HepG2 (cell line): ENCODE measurements around the gene OLFM4. TPM values are rescaled to one million over a fixed set of nuclear protein-coding genes. Genes with fewer than 3 reads are reported as not detected.

ENCODE experiments used
- ATAC-seq: fragments of 200-7000 bp; cut with Tn5 transposase; 3 replicates; pipeline ENCODE4 v1.9.1; 2020; ENCODE audit warnings: mild to moderate bottlenecking, moderate library complexity
- BruUV-seq: library from RNA; stranded (reverse); fragments of 400-500 nt; replicated peaks from 2 replicates; lab custom pipeline; 2021; lab: Mats Ljungman, UMichigan
- CTCF ChIA-PET: fragments of 300-600 bp; formaldehyde crosslinking; extraction: SDS; loops from one replicate; lab custom pipeline; 2021; ENCODE audit warnings: low total read pairs, inconsistent platforms, low intra/inter-chr PET ratio; lab: Yijun Ruan, JAX
- POLR2A ChIA-PET: fragments of 350-600 bp; sonication (Branson Sonifier 250); formaldehyde crosslinking; loops from one replicate; lab custom pipeline; 2020; ENCODE audit warnings: antibody characterized with exemption, inconsistent platforms; lab: Yijun Ruan, JAX
- DNase-seq: peaks from one replicate; pipeline ENCODE4 v3.0.0-alpha.2; 2015; ENCODE audit warnings: low spot score
- FAIRE-seq: peaks from 3 replicates; lab custom pipeline; 2011; peaks lifted over from hg19 to GRCh38; lab: Jason Lieb, UNC
- H2AFZ ChIP-seq: one replicate; pipeline ENCODE4 v1.6.1; 2011; ENCODE audit warnings: low read length, inconsistent platforms
- H3K27ac ChIP-seq: fragments of 300-600 bp; 3 replicates; pipeline ENCODE4 v1.8.0; 2011; ENCODE audit warnings: mixed run types, mild to moderate bottlenecking, mixed read lengths, low read length, inconsistent platforms; ENCODE audit not compliant: insufficient read depth; ENCODE audit errors: extremely low read length
- H3K27me3 ChIP-seq, 2 experiments: fragments of 200-600 bp in 1 of 2; 2 replicates in 1 of 2; 3 replicates in 1 of 2; pipeline versions ENCODE4 v1.6.0 to v1.8.0; 2011; ENCODE audit warnings: low read length in 2 of 2, mild to moderate bottlenecking in 2 of 2, moderate library complexity in 2 of 2, inconsistent platforms in 1 of 2; ENCODE audit not compliant: insufficient read depth in 2 of 2, control insufficient read depth in 1 of 2
- H3K36me3 ChIP-seq, 2 experiments: fragments of 200-600 bp in 1 of 2; replicated peaks in 1 of 2; 2 replicates in 1 of 2; 3 replicates in 1 of 2; pipeline versions ENCODE4 v1.5.1 to v1.8.0; 2011; ENCODE audit warnings: low read length in 2 of 2, inconsistent platforms in 1 of 2; ENCODE audit not compliant: insufficient read depth in 2 of 2, control insufficient read depth in 1 of 2
- H3K4me1 ChIP-seq: 2 replicates; pipeline ENCODE4 v1.5.1; 2012; ENCODE audit warnings: low read length, inconsistent platforms; ENCODE audit not compliant: insufficient read depth
- H3K4me2 ChIP-seq: 2 replicates; pipeline ENCODE4 v1.6.0; 2011; ENCODE audit warnings: low read depth, low read length, inconsistent platforms
- H3K4me3 ChIP-seq, 3 experiments: fragments of 200-600 bp in 1 of 3; sonication (generic), shearing (Covaris generic) in 1 of 3; replicated peaks in 1 of 3; 2 replicates each; pipeline ENCODE4 v1.5.1; 2011 to 2016; ENCODE audit warnings: low read length in 3 of 3, inconsistent platforms in 2 of 3, low read depth in 2 of 3, mild to moderate bottlenecking in 2 of 3, control low read depth in 1 of 3, mixed read lengths in 1 of 3; ENCODE audit not compliant: insufficient read depth in 1 of 3
- H3K79me2 ChIP-seq: one replicate; pipeline ENCODE4 v1.6.1; 2011; ENCODE audit warnings: low read length, inconsistent platforms; ENCODE audit not compliant: insufficient read depth
- H3K9ac ChIP-seq: 2 replicates; pipeline ENCODE4 v1.6.0; 2011; ENCODE audit warnings: mild to moderate bottlenecking, low read depth, low read length, inconsistent platforms; ENCODE audit not compliant: insufficient read depth
- H3K9me3 ChIP-seq: 2 replicates; pipeline ENCODE4 v1.5.1; 2012; ENCODE audit warnings: mild to moderate bottlenecking, low read length
- H4K20me1 ChIP-seq: 2 replicates; pipeline ENCODE4 v1.6.0; 2011; ENCODE audit warnings: inconsistent platforms, mild to moderate bottlenecking, low read length, moderate library complexity; ENCODE audit not compliant: insufficient read depth
- FOXJ3 ChIP-seq: sonication (generic); formaldehyde crosslinking; IDR thresholded peaks from 2 replicates; pipeline ENCODE4 v1.4.0; 2020; ENCODE audit warnings: missing genetic modification reagents, mild to moderate bottlenecking, borderline replicate concordance
- MBD4 ChIP-seq: IDR thresholded peaks from 2 replicates; pipeline ENCODE4 v1.6.1; 2012; ENCODE audit warnings: low read length, inconsistent platforms, borderline replicate concordance
- MED1 ChIP-seq: sonication (generic); formaldehyde crosslinking; IDR thresholded peaks from 2 replicates; pipeline ENCODE4 v1.4.0; 2020; ENCODE audit warnings: missing genetic modification reagents
- MIER2 ChIP-seq: IDR thresholded peaks from 2 replicates; pipeline ENCODE4 v1.6.1; 2016; ENCODE audit warnings: missing biosample characterization, missing genetic modification reagents
- POGZ ChIP-seq: sonication (generic); formaldehyde crosslinking; IDR thresholded peaks from 2 replicates; pipeline ENCODE4 v1.4.0; 2020; ENCODE audit warnings: mild to moderate bottlenecking, missing genetic modification reagents
- PTBP1 ChIP-seq: fragments of 200-400 bp; formaldehyde crosslinking; IDR thresholded peaks from 2 replicates; pipeline ENCODE4 v1.6.1; 2018; ENCODE audit warnings: low read length, low read depth; ENCODE audit not compliant: poor library complexity, severe bottlenecking
- SP2 ChIP-seq: sonication (generic); formaldehyde crosslinking; IDR thresholded peaks from 2 replicates; pipeline ENCODE4 v1.5.1; 2020; ENCODE audit warnings: mild to moderate bottlenecking, missing genetic modification reagents
- THAP9 ChIP-seq: sonication (generic); formaldehyde crosslinking; IDR thresholded peaks from 2 replicates; pipeline ENCODE4; 2020; ENCODE audit warnings: missing genetic modification reagents, mild to moderate bottlenecking, borderline replicate concordance
- ZBTB49 ChIP-seq: sonication (generic); formaldehyde crosslinking; IDR thresholded peaks from 2 replicates; pipeline ENCODE4 v1.4.0; 2020; ENCODE audit warnings: missing genetic modification reagents, borderline replicate concordance
- WGBS: methylation state at CpG from one replicate; pipeline ENCODE4 v1.1.6; 2017; ENCODE audit warnings: low lambda C conversion rate; 5-methylcytosine and 5-hydroxymethylcytosine counted together
- in situ Hi-C: cut with HindIII; loops from 2 replicates; pipeline ENCODE4 v1.10.0; 2017; ENCODE audit warnings: low pct_unique_long_range_greater_than_20kb; ENCODE audit not compliant: extremely low pct_ligation_motif_present
- intact Hi-C: fragments of 100-400 bp; cut with micrococcal nuclease; formaldehyde crosslinking; loops from one replicate; pipeline ENCODE4 v1.10.0; 2022; ENCODE audit not compliant: unreplicated experiment
- polyA plus RNA-seq, 8 experiments: library from polyadenylated mRNA; depleted of rRNA in 3 of 8; stranded (reverse) in 7 of 8; unstranded in 1 of 8; fragments of >200 nt; fragmentation: Illumina TruSeq in 4 of 8; extraction: Trizol in 4 of 8; gene quantifications; 2 replicates each; pipeline versions ENCODE4 v1.2.1 to v1.2.3, GENCODE V29; 2011 to 2016; ENCODE audit warnings: low read depth in 4 of 8, missing spikeins in 1 of 8, mixed read lengths in 1 of 8; ENCODE audit not compliant: insufficient read depth in 1 of 8
- total RNA-seq, 5 experiments: library from RNA; depleted of rRNA; stranded (reverse); fragments of >200 nt; fragmentation: Illumina TruSeq; extraction: Trizol; gene quantifications; 2 replicates each; pipeline ENCODE4 v1.2.3, GENCODE V29; 2016; ENCODE audit warnings: low read depth in 1 of 5

The OLFM4 gene
- total and polyA plus RNA-seq, 2 of the 13 experiments (the other 11 are each of a cell fraction or from before 2014, with no cell fraction given) = not detected

DNA sequence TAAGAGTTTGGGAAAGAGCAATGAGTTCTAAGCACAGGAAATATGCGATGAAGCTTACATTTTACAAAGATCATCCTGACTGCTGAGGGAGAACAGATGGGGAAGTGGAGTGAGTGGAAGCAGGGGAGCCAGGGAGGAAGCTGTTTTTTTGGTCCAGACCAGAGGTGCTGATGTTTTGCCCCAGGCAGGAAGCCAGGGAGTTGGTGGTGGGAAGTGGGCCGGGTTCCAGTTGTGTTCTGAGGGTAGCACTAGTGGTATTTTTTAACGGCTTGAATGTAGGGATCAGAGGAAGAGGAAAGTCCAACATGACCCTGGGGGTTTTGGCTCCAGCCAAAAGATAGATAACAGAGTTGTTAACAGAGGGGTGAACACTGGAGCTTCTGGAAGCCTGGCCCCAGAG lies 20.7 kb upstream of the OLFM4 start (continued):
- no peak for TF ChIP-seq FOXJ3 (CRISPR knock-in tag)
- TF ChIP-seq, all 625 proteins: peak for 0

DNA sequence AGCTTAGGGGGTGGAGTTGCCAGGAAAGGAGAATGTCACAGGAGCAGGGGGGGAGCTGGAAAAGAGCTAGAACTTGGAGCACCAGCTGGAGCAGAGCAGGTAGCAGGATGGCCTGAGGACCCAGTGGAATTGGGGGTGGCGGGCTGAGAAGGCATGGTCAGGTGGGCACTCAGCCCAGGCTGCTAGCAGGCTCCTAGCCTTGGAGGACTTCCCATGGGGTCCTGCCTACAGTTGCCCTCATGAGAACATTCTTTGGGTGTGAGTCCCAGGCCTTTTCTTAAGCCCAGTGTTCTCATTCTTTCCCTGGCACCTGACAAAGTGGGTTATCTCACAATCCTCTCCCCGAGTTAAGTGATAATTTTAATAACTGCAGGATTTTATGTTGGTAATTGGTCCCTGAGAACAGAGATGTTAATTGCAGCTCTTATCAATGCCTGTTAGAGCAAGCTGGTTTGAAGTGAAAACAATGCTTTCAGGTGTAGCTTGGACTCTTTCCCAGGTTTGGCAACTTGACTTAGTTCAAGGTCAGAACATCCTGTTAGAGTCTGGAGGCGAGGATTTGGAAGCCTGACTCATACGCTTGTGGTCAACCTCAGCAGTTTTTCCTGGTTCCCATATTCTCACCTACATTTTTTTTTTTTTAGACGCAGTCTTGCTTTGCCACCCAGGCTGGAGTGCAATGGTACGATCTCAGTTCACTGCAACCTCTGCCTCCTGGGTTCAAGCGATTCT lies 18.1 kb upstream of the OLFM4 start:
- no peaks in the 10 kb centered on the region for H4K20me1 ChIP-seq
- DNase-seq (peak; percentile 4), FAIRE-seq (no peak)
- no peaks in the 10 kb centered on the region for H3K9me3 ChIP-seq
- H3K9ac ChIP-seq = no peak overlapping the region
- no peak overlapping the region for H3K4me2 ChIP-seq
- H3K27ac ChIP-seq = no peak overlapping the region
- H3K27me3 ChIP-seq = no peaks in the 10 kb centered on the region
- CTCF ChIA-PET = no interaction called here
- H3K4me3 ChIP-seq = no peak overlapping the region
- no peak overlapping the region for H2AFZ ChIP-seq
- TF ChIP-seq MIER2 (CRISPR knock-in tag) = no peak
- no peak for TF ChIP-seq PTBP1
- TF ChIP-seq, all 625 proteins: peak for 0
- 0 out of 2 replicates have a peak, but pooled peaks cover 4% of the 10 kb centered on the region for H3K4me1 ChIP-seq
- no peaks in the 10 kb centered on the region for H3K36me3 ChIP-seq
- H3K79me2 ChIP-seq = no peaks in the 10 kb centered on the region
- intact Hi-C loops (no loop called here), in situ Hi-C loops (no loop called here)
- no TSS peak for BruUV-seq
- no peak; the same call in 2 of the 3 replicates for ATAC-seq
- WGBS = 2% methylated on average over 7 of the region's 7 CpGs
- POLR2A ChIA-PET = no interaction called here

DNA sequence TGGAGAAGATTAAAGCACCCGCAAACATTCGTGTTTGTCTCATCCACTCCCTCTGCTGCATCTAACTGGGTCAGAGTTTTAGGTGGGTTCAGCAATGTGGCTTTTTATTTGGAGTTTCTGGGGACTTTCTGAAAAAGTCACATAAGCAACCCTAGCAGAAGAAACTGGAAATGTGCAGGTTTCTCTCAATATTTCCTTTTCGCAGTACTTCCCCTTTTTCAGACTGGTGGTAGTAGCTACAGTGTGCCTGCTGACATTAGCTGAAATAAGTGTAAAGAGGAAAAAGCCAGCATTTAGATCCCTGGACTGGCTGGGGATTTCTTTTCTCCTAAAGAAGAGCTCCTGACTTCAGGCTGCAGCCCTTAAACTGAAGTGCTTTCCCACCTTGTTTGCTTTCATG lies 15.9 kb upstream of the OLFM4 start:
- POLR2A ChIA-PET = no interaction called here
- no peaks in the 10 kb centered on the region for H3K79me2 ChIP-seq
- no peak overlapping the region for H3K27ac ChIP-seq
- CTCF ChIA-PET = no interaction called here
- FAIRE-seq (no peak), DNase-seq (no peak), ATAC-seq (no peak)
- 71% methylated on average over 3 of the region's 3 CpGs for WGBS
- no peak overlapping the region for H3K9ac ChIP-seq
- no TSS peak for BruUV-seq
- no peaks in the 10 kb centered on the region for H3K9me3 ChIP-seq
- H3K4me1 ChIP-seq = 0 out of 2 replicates have a peak, but pooled peaks cover 4% of the 10 kb centered on the region
- no peaks in the 10 kb centered on the region for H4K20me1 ChIP-seq
- no peak overlapping the region for H2AFZ ChIP-seq
- H3K4me3 ChIP-seq = no peak overlapping the region
- no peak overlapping the region for H3K4me2 ChIP-seq
- in situ Hi-C loops (no loop called here), intact Hi-C loops (no loop called here)
- no peaks in the 10 kb centered on the region for H3K27me3 ChIP-seq
- H3K36me3 ChIP-seq = no peaks in the 10 kb centered on the region
- no peak for TF ChIP-seq ZBTB49 (CRISPR knock-in tag)
- no peak for TF ChIP-seq MED1
- TF ChIP-seq MBD4 = no peak
- TF ChIP-seq THAP9 (CRISPR knock-in tag) = no peak
- TF ChIP-seq SP2 (CRISPR knock-in tag) = no peak
- no peak for TF ChIP-seq POGZ (CRISPR knock-in tag)
